Measurements from ENCODE around the gene PMPCA.

The PMPCA gene

DNA sequence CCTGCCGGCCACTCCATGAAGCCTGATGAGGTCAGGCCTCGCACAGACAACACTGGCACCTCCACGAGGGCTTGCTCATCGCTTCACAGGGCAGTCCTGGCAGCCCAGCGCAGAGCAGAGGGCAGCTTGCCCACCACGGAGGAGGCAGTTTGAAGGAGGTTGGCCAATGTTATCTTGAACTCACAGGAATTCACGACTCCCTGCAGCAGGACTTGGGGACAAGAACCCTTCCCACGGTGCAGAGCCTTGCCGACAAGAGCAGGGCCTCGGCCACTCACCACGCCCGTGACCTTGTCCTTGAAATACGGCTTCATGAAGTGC, 15.5 kb upstream of the PMPCA start:
- no peak for DNase-seq (ENCODE audit: low read depth, low spot score)
- TF ChIP-seq, protein P1, sequence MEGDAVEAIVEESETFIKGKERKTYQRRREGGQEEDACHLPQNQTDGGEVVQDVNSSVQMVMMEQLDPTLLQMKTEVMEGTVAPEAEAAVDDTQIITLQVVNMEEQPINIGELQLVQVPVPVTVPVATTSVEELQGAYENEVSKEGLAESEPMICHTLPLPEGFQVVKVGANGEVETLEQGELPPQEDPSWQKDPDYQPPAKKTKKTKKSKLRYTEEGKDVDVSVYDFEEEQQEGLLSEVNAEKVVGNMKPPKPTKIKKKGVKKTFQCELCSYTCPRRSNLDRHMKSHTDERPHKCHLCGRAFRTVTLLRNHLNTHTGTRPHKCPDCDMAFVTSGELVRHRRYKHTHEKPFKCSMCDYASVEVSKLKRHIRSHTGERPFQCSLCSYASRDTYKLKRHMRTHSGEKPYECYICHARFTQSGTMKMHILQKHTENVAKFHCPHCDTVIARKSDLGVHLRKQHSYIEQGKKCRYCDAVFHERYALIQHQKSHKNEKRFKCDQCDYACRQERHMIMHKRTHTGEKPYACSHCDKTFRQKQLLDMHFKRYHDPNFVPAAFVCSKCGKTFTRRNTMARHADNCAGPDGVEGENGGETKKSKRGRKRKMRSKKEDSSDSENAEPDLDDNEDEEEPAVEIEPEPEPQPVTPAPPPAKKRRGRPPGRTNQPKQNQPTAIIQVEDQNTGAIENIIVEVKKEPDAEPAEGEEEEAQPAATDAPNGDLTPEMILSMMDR (IDR thresholded peaks at IDR 0.05; ENCODE audit: insufficient read depth, low read length, missing control alignments), result no peak
- POLR2A ChIA-PET, result no interaction called here
- CTCF ChIA-PET, result interaction anchor here (1.3 kb wide), 1 partner anchor 71 kb away, joined by 5 read pairs; no protein-coding TSS in a partner anchor
- H3K4me3 ChIP-seq (ENCODE audit: low read depth, low read length), result no peak overlapping the region

DNA sequence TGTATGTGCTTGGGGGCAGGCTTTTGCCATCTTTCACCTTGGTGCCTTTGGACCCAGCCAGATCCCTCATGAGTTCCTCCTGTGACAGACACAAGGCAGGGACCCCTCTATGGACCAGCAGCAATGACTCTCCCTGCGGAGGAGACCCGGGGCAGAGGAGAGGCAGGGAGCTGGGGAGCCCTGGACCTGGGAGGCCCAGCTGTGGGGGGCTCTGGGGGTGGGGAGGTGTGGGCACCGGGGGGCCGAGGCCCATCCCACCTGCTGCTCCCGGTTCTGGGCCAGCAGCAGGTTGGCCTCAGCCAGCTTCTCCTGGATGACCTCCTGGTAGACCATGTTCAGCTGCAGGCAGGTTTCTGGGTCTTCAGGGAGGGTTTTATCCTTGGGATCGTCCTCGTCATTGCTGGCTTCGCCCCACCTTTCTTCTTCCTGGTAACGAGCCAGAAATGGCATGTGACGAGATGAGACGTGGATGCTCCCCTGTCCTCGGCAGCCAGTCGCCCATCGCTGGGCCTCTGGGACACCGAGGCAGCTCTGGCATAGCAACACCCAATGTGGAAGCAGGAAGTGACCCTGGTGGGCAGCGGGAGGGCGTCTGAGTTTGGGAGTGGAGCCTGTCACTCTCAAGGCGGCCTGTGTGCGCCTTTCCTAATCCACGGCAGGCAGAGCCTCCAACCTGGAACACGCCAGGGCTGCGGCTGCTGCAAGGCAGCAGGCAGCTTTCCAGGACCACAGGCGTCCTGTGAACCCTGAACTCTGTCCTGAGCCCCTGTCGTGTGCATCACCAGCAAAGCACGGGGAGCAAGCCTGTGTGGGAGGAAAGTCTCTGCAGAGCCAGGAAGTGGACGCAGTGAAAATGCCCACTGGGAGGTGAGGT, 14.9 kb upstream of the PMPCA start:
- CTCF ChIA-PET, result interaction anchor here (1.1 to 9.7 kb wide), 5 partner anchors 13 to 83 kb away, joined by 3 to 142 read pairs (median 5); partner anchors contain the start of gene DNLZ
- no peak for DNase-seq (ENCODE audit: low read depth, low spot score)
- POLR2A ChIA-PET, result interaction anchor here (0.9 kb wide), 1 partner anchor 13 kb away, joined by 3 read pairs; no protein-coding TSS in a partner anchor
- TF ChIP-seq, protein P1 (IDR thresholded peaks at IDR 0.05; ENCODE audit: insufficient read depth, low read length, missing control alignments), result no peak
- H3K4me3 ChIP-seq (ENCODE audit: low read depth, low read length), result no peak overlapping the region

DNA sequence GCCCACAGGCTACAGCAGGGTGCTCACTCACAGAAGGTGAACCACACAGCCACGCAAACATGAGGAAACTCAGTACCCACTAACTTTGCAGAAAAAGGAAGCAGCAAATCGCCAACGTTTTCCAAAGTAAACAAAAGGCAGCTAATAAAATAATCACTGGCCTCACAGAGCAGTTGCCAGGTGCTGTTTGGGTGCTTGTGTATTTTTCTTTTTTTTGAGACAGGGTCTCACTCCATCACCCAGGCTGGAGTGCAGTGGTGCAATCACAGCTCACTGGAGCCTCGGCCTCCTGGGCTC, 14.3 kb upstream of the PMPCA start:
- CTCF ChIA-PET, result interaction anchor here (1.1 to 9.7 kb wide), 4 partner anchors 12 to 83 kb away, joined by 3 to 142 read pairs (median 28); partner anchors contain the start of gene DNLZ
- no peak overlapping the region for H3K4me3 ChIP-seq (ENCODE audit: low read depth, low read length)
- TF ChIP-seq, protein P1 (IDR thresholded peaks at IDR 0.05; ENCODE audit: insufficient read depth, low read length, missing control alignments), result no peak
- DNase-seq (ENCODE audit: low read depth, low spot score), result no peak
- POLR2A ChIA-PET, result interaction anchor here (0.9 kb wide), 1 partner anchor 12 kb away, joined by 3 read pairs; no protein-coding TSS in a partner anchor

GRCh38 chr9:136397643-136398042, 12.8 kb upstream of the PMPCA start:
- TF ChIP-seq, protein P1 (IDR thresholded peaks at IDR 0.05; ENCODE audit: insufficient read depth, low read length, missing control alignments), result no peak
- no peak overlapping the region for H3K4me3 ChIP-seq (ENCODE audit: low read depth, low read length)
- POLR2A ChIA-PET, result no interaction called here
- no peak for DNase-seq (ENCODE audit: low read depth, low spot score)
- CTCF ChIA-PET, result interaction anchor here (1.1 to 9.7 kb wide), 4 partner anchors 10 to 85 kb away, joined by 4 to 142 read pairs (median 30); partner anchors contain the start of gene DNLZ

GRCh38 chr9:136398286-136398685, 12.2 kb upstream of the PMPCA start:
- ChIA-PET POLR2A (no interaction called here), CTCF (interaction anchor here (0.9 to 9.7 kb wide), 5 partner anchors 15 to 86 kb away, joined by 3 to 142 read pairs (median 6); partner anchors contain the start of gene DNLZ)
- H3K4me3 ChIP-seq (ENCODE audit: low read depth, low read length), result no peak overlapping the region
- TF ChIP-seq, protein P1 (IDR thresholded peaks at IDR 0.05; ENCODE audit: insufficient read depth, low read length, missing control alignments), result no peak
- no peak for DNase-seq (ENCODE audit: low read depth, low spot score)

Measured in AG04449 (cell line).